HG02885 (cell line): Measurements from ENCODE around the gene POLQ.
"Not testable (repeated sequence)": the region's sequence is repeated elsewhere in the genome, so short reads cannot be mapped to it uniquely, and the experiment has no call there.

Source experiments
- ATAC-seq: cut with Tn5 transposase; IDR thresholded peaks from one replicate; pipeline ENCODE4 v1.9.1; 2021; ENCODE audit warnings: mild to moderate bottlenecking; ENCODE audit not compliant: unreplicated experiment, poor library complexity

Gene POLQ

DNA sequence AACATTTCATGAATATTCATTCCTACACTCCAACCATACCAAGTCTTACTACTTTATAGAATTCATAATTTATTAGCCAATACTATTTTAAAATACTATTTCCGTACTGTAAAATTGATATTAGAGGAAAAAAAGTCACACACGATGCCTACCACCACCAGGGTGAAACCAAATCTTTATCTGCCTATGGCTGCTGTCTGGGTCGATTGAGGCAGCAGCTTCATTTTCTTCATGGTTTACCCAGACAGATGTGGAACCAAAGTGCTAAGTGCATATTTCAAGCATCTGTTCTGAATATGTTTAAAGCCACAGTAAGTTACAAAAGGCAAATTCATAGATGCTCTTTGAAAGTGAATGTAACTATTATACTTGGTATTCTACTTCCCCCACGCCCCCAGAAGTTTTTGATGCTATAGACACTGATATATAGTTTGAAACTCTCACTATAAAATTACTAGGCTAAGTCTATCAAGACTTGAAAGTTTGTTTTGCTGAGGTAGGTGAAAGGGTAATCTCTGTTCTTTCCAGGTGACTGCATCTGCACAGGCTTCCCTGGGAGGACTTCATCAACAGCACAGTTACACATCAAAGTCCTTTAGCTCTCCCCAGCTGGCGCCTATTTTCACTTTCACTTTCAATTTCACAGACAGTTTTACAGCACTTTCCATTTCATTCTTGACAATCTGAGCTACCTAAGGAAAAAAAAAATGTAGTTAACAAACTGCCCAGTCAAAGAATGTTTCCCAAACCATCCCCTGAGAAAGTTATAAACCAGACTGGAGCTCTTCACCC is 113.9 kb downstream of the POLQ start:
- ATAC-seq = peak; percentile 95

DNA sequence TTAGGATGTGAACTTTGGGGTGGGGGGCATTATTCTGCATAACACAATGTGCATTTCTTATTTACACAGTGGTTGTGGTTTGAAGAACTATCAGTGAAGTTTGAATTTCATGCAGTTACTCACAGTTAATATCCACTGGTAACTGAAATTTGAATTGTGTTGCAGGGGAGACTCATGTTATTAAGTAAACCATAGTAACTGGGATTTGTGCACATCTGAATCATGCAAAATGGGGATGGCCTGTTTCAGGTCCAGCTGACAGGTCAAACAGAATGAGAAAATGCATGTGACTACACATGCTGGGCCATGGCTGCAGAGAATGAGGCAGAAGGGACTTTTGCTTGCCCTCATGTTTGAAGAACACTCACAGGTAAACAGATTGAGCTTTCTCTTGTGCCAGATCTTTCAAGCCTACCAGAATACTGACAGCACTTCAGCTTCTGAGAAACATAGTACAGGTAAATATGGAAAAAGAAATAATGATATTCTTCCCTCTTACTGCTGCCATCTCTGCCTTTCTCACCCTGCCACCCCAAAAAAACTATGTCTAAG is 115.0 kb downstream of the POLQ start:
- ATAC-seq = no peak

DNA sequence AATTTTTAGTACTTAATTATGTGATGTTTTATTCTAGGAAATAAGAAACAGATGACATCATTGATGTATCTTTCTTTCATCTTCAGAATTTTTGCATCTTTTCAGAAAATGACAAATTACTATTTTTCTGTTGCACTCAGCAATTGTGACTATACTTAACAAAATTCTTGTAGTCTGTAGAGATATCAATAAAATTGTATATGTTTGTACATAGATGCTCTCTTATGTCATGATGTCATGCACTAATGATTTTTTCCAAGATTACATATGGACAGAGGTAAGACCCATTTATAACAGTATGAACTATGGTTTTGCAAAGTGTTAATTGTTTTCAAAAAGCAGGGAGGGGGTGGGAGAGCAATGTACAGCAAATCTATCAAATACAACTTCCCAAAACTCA is 121.2 kb downstream of the POLQ start:
- ATAC-seq = no peak

GRCh38 chr3:121418182-121418581 is 127.6 kb downstream of the POLQ start:
- no peak for ATAC-seq

DNA sequence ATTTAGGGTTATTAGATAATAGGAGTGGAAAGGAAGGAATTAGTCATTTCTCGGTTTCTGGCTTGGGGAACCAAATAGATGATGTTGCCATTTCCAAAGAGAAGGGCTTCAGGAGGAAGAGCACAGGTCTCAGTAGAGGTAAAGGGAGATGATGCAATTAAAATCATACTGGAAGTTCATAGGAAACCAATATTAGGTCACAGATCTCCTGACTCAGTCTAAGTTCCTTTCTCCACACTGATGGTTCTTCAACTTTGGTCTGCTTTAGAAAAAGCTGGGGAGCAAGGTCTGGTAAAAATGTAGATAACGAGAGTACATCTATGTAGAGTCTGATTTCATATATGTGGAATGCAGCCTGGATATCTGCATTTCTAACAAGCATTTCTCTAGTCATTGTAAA is 130.9 kb downstream of the POLQ start:
- ATAC-seq = no peak

DNA sequence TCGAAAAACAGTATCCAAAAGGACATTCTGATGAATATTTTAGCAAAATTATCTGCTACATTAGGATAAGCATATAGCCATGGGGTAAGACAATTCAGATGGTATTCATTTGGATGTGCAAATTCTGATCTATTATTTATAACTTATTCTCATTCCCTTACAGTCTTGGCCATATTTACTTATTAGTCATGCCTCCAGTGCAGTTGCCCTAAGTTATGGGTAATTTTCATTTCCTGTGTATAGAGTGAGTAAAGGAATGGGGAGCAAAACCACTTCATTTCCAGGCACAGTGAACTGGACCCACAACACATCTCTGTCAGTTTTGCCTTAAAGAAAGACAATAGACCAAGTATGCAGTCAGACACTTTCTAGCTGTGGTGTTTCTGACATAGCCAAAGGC is 134.3 kb downstream of the POLQ start:
- no peak for ATAC-seq

GRCh38 chr3:121405631-121406030 is 140.2 kb downstream of the POLQ start:
- ATAC-seq = no peak

DNA sequence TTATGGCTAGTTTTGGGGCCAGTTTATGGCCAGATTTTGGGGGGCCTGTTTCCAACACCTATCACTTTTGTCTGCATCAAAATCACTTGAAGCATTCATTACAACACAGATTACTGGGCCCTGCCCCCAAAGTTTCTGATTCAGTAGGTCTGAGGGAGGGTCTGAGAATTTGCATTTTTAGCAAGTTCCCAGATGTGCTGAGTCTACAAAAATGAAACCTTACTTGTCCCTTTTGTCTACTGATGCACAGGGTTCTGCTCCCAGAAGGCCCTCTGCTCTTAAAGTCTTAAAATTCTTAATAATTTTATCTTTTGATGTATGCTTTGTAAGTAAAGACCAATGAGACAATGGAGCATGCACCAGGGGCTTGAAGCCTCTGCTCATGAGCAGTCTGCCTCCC is 146.0 kb downstream of the POLQ start:
- no peak for ATAC-seq

GRCh38 chr3:121398051-121398450 is 147.7 kb downstream of the POLQ start:
- ATAC-seq = not testable (repeated sequence)

- not testable (repeated sequence) for ATAC-seq
Measured at GRCh38 chr3:121395967-121396366, 149.8 kb downstream of the POLQ start.

DNA sequence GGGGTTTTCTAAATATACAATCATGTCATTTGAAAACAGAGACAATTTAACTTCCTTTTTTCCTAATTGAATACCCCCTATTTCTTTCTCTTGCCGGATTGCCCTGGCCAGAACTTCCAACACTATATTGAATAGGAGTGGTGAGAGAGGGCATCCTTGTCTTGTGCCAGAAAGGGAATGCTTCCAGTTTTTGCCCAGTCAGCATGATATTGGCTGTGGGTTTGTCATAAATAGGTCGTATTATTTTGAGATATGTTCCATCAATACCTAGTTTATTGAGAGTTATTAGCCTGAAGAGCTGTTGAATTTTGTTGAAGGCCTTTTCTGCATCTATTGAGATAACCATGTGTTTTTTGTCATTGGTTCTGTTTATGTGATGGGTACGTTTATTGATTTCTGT is 157.5 kb downstream of the POLQ start:
- not testable (repeated sequence) for ATAC-seq
